Fibroblast of lung (primary cell): ENCODE data around the gene ACER1. TPM values are rescaled to one million over a fixed set of nuclear protein-coding genes. Genes with fewer than 3 reads are reported as not detected.
A peak's percentile ranks its signal among the peaks of the same experiment; 100 is the strongest.
"Not testable (repeated sequence)": the region's sequence is repeated elsewhere in the genome, so short reads cannot be mapped to it uniquely, and the experiment has no call there.

Experiments
- DNase-seq, 2 donors: peaks; one replicate each; pipeline versions ENCODE4 v3.0.0 to v3.0.0-alpha.2; 2010; ENCODE audit warnings: low read depth in 2 of 2
- H2AFZ ChIP-seq: 2 replicates; pipeline ENCODE4 v1.5.1; 2012; ENCODE audit warnings: low read length, control low read depth, inconsistent platforms
- H3K27ac ChIP-seq: 2 replicates; pipeline ENCODE4 v1.5.1; 2011; ENCODE audit warnings: low read length, control low read depth; ENCODE audit not compliant: insufficient read depth
- H3K27me3 ChIP-seq: 2 replicates; pipeline ENCODE4 v1.5.1; 2011; ENCODE audit warnings: mild to moderate bottlenecking, low read length; ENCODE audit not compliant: control insufficient read depth, insufficient read depth
- H3K36me3 ChIP-seq: 2 replicates; pipeline ENCODE4 v1.5.1; 2011; ENCODE audit warnings: low read length; ENCODE audit not compliant: control insufficient read depth, insufficient read depth
- H3K4me1 ChIP-seq: 2 replicates; pipeline ENCODE4 v1.5.1; 2011; ENCODE audit warnings: low read length; ENCODE audit not compliant: control insufficient read depth, insufficient read depth; ENCODE audit errors: extremely low read depth
- H3K4me2 ChIP-seq: 2 replicates; pipeline ENCODE4 v1.5.1; 2011; ENCODE audit warnings: low read length, control low read depth; ENCODE audit not compliant: insufficient read depth; ENCODE audit errors: extremely low read depth
- H3K4me3 ChIP-seq, 4 experiments: fragments of 200-600 bp in 1 of 4; sonication (generic) in 1 of 4; replicated peaks in 1 of 4; 2 replicates each; pipeline ENCODE4 v1.5.1; 2011 to 2016; ENCODE audit warnings: low read length in 4 of 4, low read depth in 3 of 4, mild to moderate bottlenecking in 3 of 4, control low read depth in 2 of 4, inconsistent platforms in 1 of 4, mixed read lengths in 1 of 4; ENCODE audit not compliant: insufficient read depth in 1 of 4; ENCODE audit errors: control extremely low read depth in 1 of 4
- H3K79me2 ChIP-seq: 2 replicates; pipeline ENCODE4 v1.5.1; 2012; ENCODE audit warnings: mild to moderate bottlenecking, low read length, inconsistent platforms; ENCODE audit not compliant: control insufficient read depth, insufficient read depth
- H3K9ac ChIP-seq: 2 replicates; pipeline ENCODE4 v1.5.1; 2011; ENCODE audit warnings: mild to moderate bottlenecking, low read length, control low read depth; ENCODE audit not compliant: insufficient read depth
- H3K9me3 ChIP-seq: 2 replicates; pipeline ENCODE4 v1.5.1; 2012; ENCODE audit warnings: low read depth, low read length; ENCODE audit not compliant: control insufficient read depth, insufficient read depth
- H4K20me1 ChIP-seq: 2 replicates; pipeline ENCODE4 v1.5.1; 2011; ENCODE audit warnings: low read length; ENCODE audit not compliant: control insufficient read depth, insufficient read depth; ENCODE audit errors: extremely low read depth
- EZH2 ChIP-seq: IDR thresholded peaks from 2 replicates; pipeline ENCODE4 v1.5.1; 2012; ENCODE audit warnings: low read length, control low read depth, mild to moderate bottlenecking; ENCODE audit errors: missing control alignments
- polyA plus RNA-seq, 2 donors: library from polyadenylated mRNA; depleted of rRNA in 1 of 2; stranded (reverse) in 1 of 2; unstranded in 1 of 2; fragments of >200 nt; gene quantifications; 2 replicates each; pipeline ENCODE4 v1.2.1, GENCODE V29; 2011 to 2012; ENCODE audit warnings: missing spikeins in 1 of 2
- total RNA-seq: library from RNA; depleted of rRNA; stranded (reverse); fragments of >200 nt; gene quantifications from 2 replicates; pipeline ENCODE4 v1.2.1, GENCODE V29; 2014
- TF ChIP-seq, protein P1 (sequence below), 2 donors: IDR thresholded peaks in 1 of 2; conservative IDR thresholded peaks in 1 of 2; 1 replicate in 1 of 2; 2 replicates in 1 of 2; pipeline ENCODE4 v1.5.1; 2011 to 2012; ENCODE audit warnings: low read length in 2 of 2, control low read depth in 1 of 2, inconsistent platforms in 1 of 2, low read depth in 1 of 2, mild to moderate bottlenecking in 1 of 2

ACER1 gene
- total and polyA plus RNA-seq, 2 donors (not counting 1 experiment from before 2014, with no cell fraction given), result not detected

DNA sequence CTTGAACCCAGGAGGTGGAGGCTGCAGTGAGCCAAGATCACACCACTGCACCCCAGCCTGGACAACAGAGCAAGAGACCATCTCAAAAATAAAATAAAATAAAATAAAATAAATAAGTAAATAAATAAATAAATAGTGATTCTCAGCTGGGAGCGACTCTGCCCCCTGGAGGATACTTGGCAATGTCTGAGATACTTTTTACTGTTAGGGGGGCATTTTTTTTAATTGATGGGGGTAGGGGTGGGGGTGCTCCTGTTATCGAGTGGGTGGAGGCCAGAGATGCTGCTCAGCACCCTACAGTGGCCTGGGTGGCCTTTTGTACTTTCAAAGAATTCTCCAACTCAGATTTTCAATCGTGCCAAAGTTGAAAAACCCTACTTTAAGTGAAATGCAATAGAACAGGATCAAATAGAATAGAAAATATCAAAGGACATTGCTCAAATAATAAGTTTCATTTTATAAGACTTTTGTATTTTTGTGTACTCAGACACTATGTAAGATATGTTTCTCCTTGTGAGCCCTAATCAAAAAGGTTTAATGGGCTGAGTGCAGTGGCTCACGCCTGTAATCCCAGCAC is 20.8 kb upstream of the ACER1 start:
- Histone ChIP-seq H3K27me3 (no peaks in the 10 kb centered on the region), H3K4me1 (no peaks in the 10 kb centered on the region), H4K20me1 (no peaks in the 10 kb centered on the region), H3K27ac (no peak overlapping the region), H3K4me3 (no peak overlapping the region), H3K36me3 (no peaks in the 10 kb centered on the region), H3K9ac (no peak overlapping the region), H3K4me2 (no peak overlapping the region), H3K79me2 (no peaks in the 10 kb centered on the region), H3K9me3 (no peaks in the 10 kb centered on the region), H2AFZ (no peak overlapping the region)
- peak in 1 of 2 donors; percentile 22 for DNase-seq
- TF ChIP-seq, protein P1, sequence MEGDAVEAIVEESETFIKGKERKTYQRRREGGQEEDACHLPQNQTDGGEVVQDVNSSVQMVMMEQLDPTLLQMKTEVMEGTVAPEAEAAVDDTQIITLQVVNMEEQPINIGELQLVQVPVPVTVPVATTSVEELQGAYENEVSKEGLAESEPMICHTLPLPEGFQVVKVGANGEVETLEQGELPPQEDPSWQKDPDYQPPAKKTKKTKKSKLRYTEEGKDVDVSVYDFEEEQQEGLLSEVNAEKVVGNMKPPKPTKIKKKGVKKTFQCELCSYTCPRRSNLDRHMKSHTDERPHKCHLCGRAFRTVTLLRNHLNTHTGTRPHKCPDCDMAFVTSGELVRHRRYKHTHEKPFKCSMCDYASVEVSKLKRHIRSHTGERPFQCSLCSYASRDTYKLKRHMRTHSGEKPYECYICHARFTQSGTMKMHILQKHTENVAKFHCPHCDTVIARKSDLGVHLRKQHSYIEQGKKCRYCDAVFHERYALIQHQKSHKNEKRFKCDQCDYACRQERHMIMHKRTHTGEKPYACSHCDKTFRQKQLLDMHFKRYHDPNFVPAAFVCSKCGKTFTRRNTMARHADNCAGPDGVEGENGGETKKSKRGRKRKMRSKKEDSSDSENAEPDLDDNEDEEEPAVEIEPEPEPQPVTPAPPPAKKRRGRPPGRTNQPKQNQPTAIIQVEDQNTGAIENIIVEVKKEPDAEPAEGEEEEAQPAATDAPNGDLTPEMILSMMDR (conservative IDR thresholded peaks at IDR 0.05 in 1 of 2, IDR thresholded peaks at IDR 0.05 in 1 of 2; ENCODE audit: low read depth in 1 of 2, low read length in 2 of 2), result peak; percentile 46 to 60
- no peak for TF ChIP-seq EZH2

DNA sequence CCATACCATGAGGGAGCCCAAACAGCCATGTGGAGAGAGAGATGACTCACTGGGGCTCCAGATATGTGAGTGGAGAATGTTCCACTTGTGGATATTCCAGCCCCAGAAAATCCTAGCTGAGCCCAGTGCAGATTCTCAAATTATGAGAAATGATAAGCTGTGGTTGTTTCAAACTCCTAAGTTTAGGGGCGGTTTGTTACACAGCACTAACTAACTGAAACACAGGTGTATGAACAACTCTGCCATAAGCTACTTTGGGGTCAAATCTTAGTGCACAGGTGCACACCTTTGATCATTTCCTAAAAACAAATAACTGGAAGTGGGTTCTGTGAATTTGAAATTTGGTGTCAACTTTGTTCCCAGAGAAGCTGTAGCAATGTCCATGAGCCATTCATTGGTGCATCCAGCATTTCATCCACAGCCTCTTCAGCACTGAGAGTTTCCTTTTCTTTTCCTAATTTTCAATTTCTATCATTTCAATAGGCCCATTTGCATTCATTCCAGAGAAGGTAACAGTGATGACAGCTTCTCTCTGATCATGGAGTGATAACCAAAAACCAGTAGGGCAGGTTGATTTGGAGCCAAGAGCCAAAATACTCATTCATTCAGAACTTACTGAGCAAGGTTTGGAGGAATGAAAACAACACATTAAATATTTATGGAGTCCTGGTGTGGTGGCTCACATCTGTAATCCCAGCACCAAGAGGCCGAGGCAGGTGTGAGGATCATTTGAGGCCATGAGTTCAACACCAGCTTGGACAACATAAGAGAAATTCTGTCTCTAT is 19.2 kb upstream of the ACER1 start:
- Histone ChIP-seq H4K20me1 (no peaks in the 10 kb centered on the region), H3K27ac (no peak overlapping the region), H3K9me3 (no peaks in the 10 kb centered on the region), H3K9ac (no peak overlapping the region), H2AFZ (no peak overlapping the region), H3K79me2 (no peaks in the 10 kb centered on the region), H3K4me1 (no peaks in the 10 kb centered on the region), H3K36me3 (no peaks in the 10 kb centered on the region), H3K4me2 (no peak overlapping the region), H3K4me3 (no peak overlapping the region), H3K27me3 (no peaks in the 10 kb centered on the region)
- TF ChIP-seq, protein P1 (conservative IDR thresholded peaks at IDR 0.05 in 1 of 2, IDR thresholded peaks at IDR 0.05 in 1 of 2; ENCODE audit: low read depth in 1 of 2, low read length in 2 of 2), result no peak
- no peak for TF ChIP-seq EZH2
- DNase-seq, result no peak

DNA sequence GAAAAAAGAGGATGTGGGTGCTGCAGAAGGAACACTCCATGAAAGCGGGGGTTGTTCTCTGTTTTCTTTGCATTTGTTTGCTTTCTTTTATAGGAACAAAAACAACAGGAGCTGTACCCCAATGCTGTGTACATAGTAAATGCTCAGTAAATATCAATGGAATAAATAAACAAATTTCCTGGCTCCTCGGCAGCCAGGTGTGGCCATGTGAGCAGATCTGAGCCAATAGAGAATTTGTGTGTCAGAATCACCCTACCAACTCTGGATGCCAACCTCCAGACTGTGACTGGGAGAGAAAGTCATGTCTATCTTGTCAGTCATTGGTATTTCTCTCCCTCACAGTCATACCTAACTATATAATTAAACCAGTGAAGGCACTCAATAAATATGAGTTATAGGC is 17.3 kb upstream of the ACER1 start:
- Histone ChIP-seq H3K9ac (no peak overlapping the region), H3K27me3 (no peaks in the 10 kb centered on the region), H3K9me3 (no peaks in the 10 kb centered on the region), H3K27ac (no peak overlapping the region), H3K79me2 (no peaks in the 10 kb centered on the region), H4K20me1 (no peaks in the 10 kb centered on the region), H3K4me3 (no peak overlapping the region), H3K36me3 (no peaks in the 10 kb centered on the region), H3K4me1 (no peaks in the 10 kb centered on the region), H2AFZ (no peak overlapping the region), H3K4me2 (no peak overlapping the region)
- no peak for DNase-seq
- TF ChIP-seq, protein P1 (conservative IDR thresholded peaks at IDR 0.05 in 1 of 2, IDR thresholded peaks at IDR 0.05 in 1 of 2; ENCODE audit: low read depth in 1 of 2, low read length in 2 of 2), result no peak
- no peak for TF ChIP-seq EZH2

- not testable (repeated sequence) for H3K4me2 ChIP-seq, H3K4me1 ChIP-seq, H3K36me3 ChIP-seq, H3K27ac ChIP-seq, H3K79me2 ChIP-seq, H3K27me3 ChIP-seq, H2AFZ ChIP-seq, H4K20me1 ChIP-seq, DNase-seq, H3K9ac ChIP-seq, H3K9me3 ChIP-seq, H3K4me3 ChIP-seq
Measured at GRCh38 chr19:6349271-6349670, 15.9 kb upstream of the ACER1 start.
